HG02870 (cell line): ENCODE measurements around the gene KEAP1.

ENCODE experiments used
- ATAC-seq: cut with Tn5 transposase; IDR thresholded peaks from one replicate; pipeline ENCODE4 v1.9.1; 2021; ENCODE audit warnings: mild to moderate bottlenecking, moderate library complexity; ENCODE audit not compliant: unreplicated experiment

Gene KEAP1

GRCh38 chr19:10452726-10453618 is 50.2 kb downstream of the KEAP1 start:
- ATAC-seq, result no peak

GRCh38 chr19:10450853-10451609 is 52.1 kb downstream of the KEAP1 start:
- no peak for ATAC-seq

GRCh38 chr19:10450191-10450852 is 52.8 kb downstream of the KEAP1 start:
- no peak for ATAC-seq

GRCh38 chr19:10449037-10449436 is 54.1 kb downstream of the KEAP1 start:
- ATAC-seq, result no peak

- no peak for ATAC-seq
Observed at GRCh38 chr19:10442698-10443097, 60.5 kb downstream of the KEAP1 start.

GRCh38 chr19:10439588-10439987 is 63.6 kb downstream of the KEAP1 start:
- no peak for ATAC-seq
